PFSK-1 (cell line): Measurements from ENCODE around the gene SPINT3. TPM values are rescaled to one million over a fixed set of nuclear protein-coding genes. Genes with fewer than 3 reads are reported as not detected.

Source experiments
- FOXP2 ChIP-seq: optimal IDR thresholded peaks from 2 replicates; pipeline ENCODE3; 2011; ENCODE audit warnings: borderline replicate concordance, control low read depth, inconsistent platforms; ENCODE audit not compliant: insufficient read depth; ENCODE audit errors: extremely low read length, extremely low read depth
- POLR2AphosphoS5 ChIP-seq: IDR thresholded peaks from 2 replicates; pipeline ENCODE4 v1.6.1; 2012; ENCODE audit warnings: low read depth, mild to moderate bottlenecking, control low read depth, low read length, moderate library complexity
- REST ChIP-seq, 2 experiments: IDR thresholded peaks; 2 replicates each; pipeline versions ENCODE4 v1.6.1 to v1.8.0; 2011 to 2012; ENCODE audit warnings: low read depth in 2 of 2, low read length in 2 of 2, control low read depth in 1 of 2, inconsistent platforms in 1 of 2, mild to moderate bottlenecking in 1 of 2, moderate library complexity in 1 of 2; ENCODE audit not compliant: insufficient read depth in 1 of 2
- SIN3A ChIP-seq: IDR thresholded peaks from 2 replicates; pipeline ENCODE4 v1.6.1; 2012; ENCODE audit warnings: mild to moderate bottlenecking, low read length, moderate library complexity, borderline replicate concordance; ENCODE audit not compliant: insufficient read depth
- TAF1 ChIP-seq: IDR thresholded peaks from 2 replicates; pipeline ENCODE4 v1.6.1; 2012; ENCODE audit warnings: low read length, control low read depth, borderline replicate concordance; ENCODE audit not compliant: insufficient read depth
- polyA plus RNA-seq: library from polyadenylated mRNA; unstranded; fragments of >200 nt; gene quantifications from one replicate; pipeline ENCODE4 v1.2.1, GENCODE V29; 2012; ENCODE audit warnings: low read depth, missing spikeins; ENCODE audit not compliant: insufficient read length

The SPINT3 gene
- polyA plus RNA-seq: not detected

- TF ChIP-seq TAF1: no peak
- no peak for TF ChIP-seq SIN3A
- no peak for TF ChIP-seq POLR2AphosphoS5
- TF ChIP-seq FOXP2: no peak
- TF ChIP-seq REST (IDR thresholded peaks at IDR 0.05; ENCODE audit: insufficient read depth in 1 of 2, low read depth in 2 of 2, low read length in 2 of 2): peak in 1 of 2 experiments; percentile 86; a peak in 2 of 4 replicates
These were observed at the start of gene SPINT3 for GRCh38 chr20:45515147-45515913. Gene SPINT3, minus strand, starts transcription at chr20:45515622. Its CDS starts 14 bp downstream, at chr20:45515608.

- TF ChIP-seq FOXP2 (no peak), TAF1 (no peak), REST (IDR thresholded peaks at IDR 0.05; ENCODE audit: insufficient read depth in 1 of 2, low read depth in 2 of 2, low read length in 2 of 2) (no peak), SIN3A (no peak), POLR2AphosphoS5 (no peak)
These were observed 49.4 kb upstream of the SPINT3 start for GRCh38 chr20:45564760-45565276.

GRCh38 chr20:45555198-45555597, 39.8 kb upstream of the SPINT3 start:
- TF ChIP-seq FOXP2 (no peak), TAF1 (no peak), SIN3A (no peak), REST (IDR thresholded peaks at IDR 0.05; ENCODE audit: insufficient read depth in 1 of 2, low read depth in 2 of 2, low read length in 2 of 2) (no peak), POLR2AphosphoS5 (no peak)

- no peak for TF ChIP-seq POLR2AphosphoS5
- no peak for TF ChIP-seq SIN3A
- TF ChIP-seq FOXP2: no peak
- TF ChIP-seq REST (IDR thresholded peaks at IDR 0.05; ENCODE audit: insufficient read depth in 1 of 2, low read depth in 2 of 2, low read length in 2 of 2): no peak
- TF ChIP-seq TAF1: no peak
These were observed 37.0 kb upstream of the SPINT3 start for GRCh38 chr20:45552456-45552855.
